Measurements from ENCODE around the gene PHLPP1.

DNA sequence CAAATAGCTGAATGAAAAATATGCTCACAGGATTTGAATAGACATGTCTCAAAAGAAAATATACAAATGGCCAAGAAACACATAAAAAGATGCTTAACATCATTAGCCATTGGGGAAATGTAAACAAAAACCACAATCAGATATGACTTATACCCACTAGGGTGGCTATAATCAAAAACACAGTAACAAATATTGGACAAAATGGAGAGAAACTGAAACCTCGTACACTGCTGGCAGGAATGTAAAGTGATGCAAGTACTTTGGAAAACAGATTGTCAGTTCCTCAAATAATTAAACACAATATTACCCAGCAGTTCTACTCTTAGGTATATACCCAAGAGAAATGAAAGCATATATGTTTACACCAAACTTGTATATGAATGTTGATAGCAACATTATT, 213.0 kb downstream of the PHLPP1 start:
- TF ChIP-seq CTCF (IDR thresholded peaks at IDR 0.05) (no peak), EP300 (IDR thresholded peaks at IDR 0.05) (no peak), POLR2A (IDR thresholded peaks at IDR 0.05) (no peak)

All from suprapubic skin (tissue), 3 donors.